MM.1S (cell line): ENCODE data around the gene CDCA4.

Experiments used
- DNase-seq: peaks from one replicate; pipeline ENCODE4 v3.0.0-alpha.2; 2015
- H2AFZ ChIP-seq: fragments of 300-600 bp; sonication (generic); 2 replicates; pipeline ENCODE4 v1.6.0; 2016; ENCODE audit warnings: antibody characterized with exemption, low read length
- H3F3A ChIP-seq: fragments of 300-600 bp; sonication (generic); 2 replicates; pipeline ENCODE4 v1.6.1; 2016; ENCODE audit warnings: mild to moderate bottlenecking, antibody characterized with exemption, low read length, moderate library complexity, mixed read lengths; ENCODE audit not compliant: insufficient read depth
- H3K27ac ChIP-seq: fragments of 300-600 bp; sonication (generic); 2 replicates; pipeline ENCODE4 v1.5.1; 2016; ENCODE audit warnings: mild to moderate bottlenecking, low read length
- H3K27me3 ChIP-seq: fragments of 300-600 bp; sonication (generic); replicated peaks from 2 replicates; pipeline ENCODE4 v1.6.0; 2016; ENCODE audit warnings: low read length; ENCODE audit not compliant: insufficient read depth
- H3K36me3 ChIP-seq: fragments of 300-600 bp; sonication (generic); replicated peaks from 2 replicates; pipeline ENCODE4 v1.6.1; 2016; ENCODE audit warnings: mild to moderate bottlenecking, low read length, mixed read lengths; ENCODE audit not compliant: insufficient read depth
- H3K4me1 ChIP-seq: fragments of 300-600 bp; sonication (generic); 2 replicates; pipeline ENCODE4 v1.6.1; 2016; ENCODE audit warnings: low read length, mixed read lengths
- H3K4me2 ChIP-seq: fragments of 300-600 bp; sonication (generic); 2 replicates; pipeline ENCODE4 v1.6.0; 2016; ENCODE audit warnings: low read depth, low read length
- H3K4me3 ChIP-seq: fragments of 300-600 bp; sonication (generic); 2 replicates; pipeline ENCODE4 v1.5.1; 2016; ENCODE audit warnings: low read length, mixed read lengths
- H3K79me2 ChIP-seq: fragments of 300-600 bp; sonication (generic); 2 replicates; pipeline ENCODE4 v1.6.1; 2016; ENCODE audit warnings: mixed run types, low read length, mixed read lengths
- H3K9ac ChIP-seq: fragments of 300-600 bp; sonication (generic); 2 replicates; pipeline ENCODE4 v1.6.1; 2016; ENCODE audit warnings: low read length, mixed read lengths
- H3K9me2 ChIP-seq: fragments of 300-600 bp; sonication (generic); replicated peaks from 2 replicates; pipeline ENCODE4 v1.6.1; 2016; ENCODE audit warnings: mild to moderate bottlenecking, low read length, mixed read lengths; ENCODE audit not compliant: insufficient read depth
- H3K9me3 ChIP-seq: fragments of 300-600 bp; sonication (generic); replicated peaks from 2 replicates; pipeline ENCODE4 v1.6.1; 2016; ENCODE audit warnings: mild to moderate bottlenecking, low read length, mixed read lengths; ENCODE audit not compliant: insufficient read depth
- H4K20me1 ChIP-seq: fragments of 300-600 bp; sonication (generic); 2 replicates; pipeline ENCODE4 v1.6.1; 2016; ENCODE audit warnings: mild to moderate bottlenecking, low read length, moderate library complexity, mixed read lengths; ENCODE audit not compliant: insufficient read depth
- EZH2 ChIP-seq: fragments of 300-600 bp; sonication (generic); optimal IDR thresholded peaks from 2 replicates; pipeline ENCODE3; 2017; ENCODE audit warnings: low read depth, mild to moderate bottlenecking, antibody characterized with exemption, low read length, mixed read lengths
- EZH2phosphoT487 ChIP-seq: fragments of 300-600 bp; sonication (generic); IDR thresholded peaks from 2 replicates; pipeline ENCODE4 v1.6.1; 2018; ENCODE audit warnings: antibody characterized with exemption, low read length
- TF ChIP-seq, protein P1 (sequence below): fragments of 300-600 bp; sonication (generic); IDR thresholded peaks from 2 replicates; pipeline ENCODE4 v1.5.1; 2016; ENCODE audit warnings: antibody characterized with exemption, low read length, mixed read lengths

Gene CDCA4

DNA sequence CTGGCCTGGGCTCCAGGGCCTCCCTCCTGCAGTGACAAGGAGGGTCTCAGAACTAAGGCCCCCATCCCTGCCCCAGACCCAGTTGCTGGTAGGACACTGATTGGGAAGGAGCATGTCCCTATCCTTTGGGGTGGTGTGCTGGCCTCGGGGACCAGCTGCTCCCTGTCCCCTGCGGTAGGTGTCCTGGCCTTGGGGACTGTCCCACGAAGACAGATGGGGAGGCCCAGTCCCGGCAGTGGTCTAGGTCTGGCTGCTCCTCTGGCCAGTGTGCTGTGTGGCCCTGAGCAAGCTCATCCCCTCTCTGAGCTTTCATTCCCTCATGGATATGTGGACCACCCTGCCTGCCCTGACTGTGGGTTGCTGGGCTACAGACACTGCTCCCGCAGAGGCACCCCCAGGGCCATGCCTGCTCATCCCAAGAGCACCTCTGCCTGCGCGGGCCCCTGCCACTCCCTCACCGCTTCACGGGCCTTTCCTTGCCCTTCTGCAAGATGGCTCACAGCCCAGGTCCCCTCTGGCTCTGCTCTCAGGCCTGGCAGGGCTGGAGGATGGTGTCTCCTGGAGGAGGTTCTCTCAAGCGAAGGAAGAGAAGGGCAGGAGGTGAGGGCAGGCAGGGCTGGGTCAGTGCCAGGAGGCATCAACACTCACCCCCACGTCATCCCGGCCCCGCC lies 55.2 kb downstream of the CDCA4 start:
- Histone ChIP-seq H3K9me2 (no peaks in the 10 kb centered on the region), H3K9me3 (no peaks in the 10 kb centered on the region), H3K27ac (no peak overlapping the region), H3F3A (no peaks in the 10 kb centered on the region), H4K20me1 (no peaks in the 10 kb centered on the region), H2AFZ (no peak overlapping the region), H3K36me3 (no peaks in the 10 kb centered on the region), H3K27me3 (peaks cover 54% of the 10 kb centered on the region), H3K4me1 (no peaks in the 10 kb centered on the region), H3K79me2 (no peaks in the 10 kb centered on the region), H3K9ac (no peak overlapping the region), H3K4me3 (no peak overlapping the region), H3K4me2 (no peak overlapping the region)
- no peak for DNase-seq
- TF ChIP-seq EZH2phosphoT487 (no peak), EZH2 (no peak)
- TF ChIP-seq, protein P1, sequence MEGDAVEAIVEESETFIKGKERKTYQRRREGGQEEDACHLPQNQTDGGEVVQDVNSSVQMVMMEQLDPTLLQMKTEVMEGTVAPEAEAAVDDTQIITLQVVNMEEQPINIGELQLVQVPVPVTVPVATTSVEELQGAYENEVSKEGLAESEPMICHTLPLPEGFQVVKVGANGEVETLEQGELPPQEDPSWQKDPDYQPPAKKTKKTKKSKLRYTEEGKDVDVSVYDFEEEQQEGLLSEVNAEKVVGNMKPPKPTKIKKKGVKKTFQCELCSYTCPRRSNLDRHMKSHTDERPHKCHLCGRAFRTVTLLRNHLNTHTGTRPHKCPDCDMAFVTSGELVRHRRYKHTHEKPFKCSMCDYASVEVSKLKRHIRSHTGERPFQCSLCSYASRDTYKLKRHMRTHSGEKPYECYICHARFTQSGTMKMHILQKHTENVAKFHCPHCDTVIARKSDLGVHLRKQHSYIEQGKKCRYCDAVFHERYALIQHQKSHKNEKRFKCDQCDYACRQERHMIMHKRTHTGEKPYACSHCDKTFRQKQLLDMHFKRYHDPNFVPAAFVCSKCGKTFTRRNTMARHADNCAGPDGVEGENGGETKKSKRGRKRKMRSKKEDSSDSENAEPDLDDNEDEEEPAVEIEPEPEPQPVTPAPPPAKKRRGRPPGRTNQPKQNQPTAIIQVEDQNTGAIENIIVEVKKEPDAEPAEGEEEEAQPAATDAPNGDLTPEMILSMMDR: no peak

- Histone ChIP-seq H3K36me3 (no peaks in the 10 kb centered on the region), H3K79me2 (no peaks in the 10 kb centered on the region), H3K9me3 (no peaks in the 10 kb centered on the region), H3K4me3 (no peak overlapping the region), H2AFZ (no peak overlapping the region), H3K9me2 (no peaks in the 10 kb centered on the region), H3F3A (no peaks in the 10 kb centered on the region), H3K4me2 (no peak overlapping the region), H3K27ac (no peak overlapping the region), H3K9ac (no peak overlapping the region), H3K27me3 (peaks cover 50% of the 10 kb centered on the region), H3K4me1 (no peaks in the 10 kb centered on the region), H4K20me1 (no peaks in the 10 kb centered on the region)
- TF ChIP-seq EZH2: no peak
- TF ChIP-seq EZH2phosphoT487: no peak
- TF ChIP-seq, protein P1: no peak
- no peak for DNase-seq
Observed at GRCh38 chr14:104964546-104964945, 56.3 kb downstream of the CDCA4 start.
